ENCODE data around the gene PTRHD1.
A peak's percentile ranks its signal among the peaks of the same experiment; 100 is the strongest.

PTRHD1 gene

DNA sequence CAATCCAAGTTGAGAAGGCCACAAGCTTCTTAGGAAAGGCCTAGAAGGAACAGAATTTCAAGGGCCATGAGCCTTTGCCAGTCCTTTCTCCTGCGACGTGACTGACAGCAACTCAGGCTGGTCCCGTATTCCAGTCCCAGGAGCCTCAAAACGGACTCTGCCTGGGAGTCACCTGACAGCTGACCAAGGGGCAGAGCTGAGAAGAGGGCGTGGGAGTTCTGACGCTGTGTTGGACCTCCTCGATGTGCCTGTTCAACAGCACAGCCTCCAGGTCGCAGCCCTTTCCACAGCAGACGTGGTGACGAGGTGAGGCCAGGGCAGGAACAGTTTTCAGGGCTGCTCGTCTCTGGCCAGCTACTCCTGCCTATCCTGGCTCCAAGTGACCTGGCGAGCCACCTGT, 37.6 kb upstream of the PTRHD1 start:
- DNase-seq (ENCODE audit: extremely low read depth in 1 of 2, low read depth in 1 of 2) = no peak

- no peak for DNase-seq (ENCODE audit: extremely low read depth in 1 of 2, low read depth in 1 of 2)
These were observed 37.2 kb upstream of the PTRHD1 start for GRCh38 chr2:24830351-24830750.

DNA sequence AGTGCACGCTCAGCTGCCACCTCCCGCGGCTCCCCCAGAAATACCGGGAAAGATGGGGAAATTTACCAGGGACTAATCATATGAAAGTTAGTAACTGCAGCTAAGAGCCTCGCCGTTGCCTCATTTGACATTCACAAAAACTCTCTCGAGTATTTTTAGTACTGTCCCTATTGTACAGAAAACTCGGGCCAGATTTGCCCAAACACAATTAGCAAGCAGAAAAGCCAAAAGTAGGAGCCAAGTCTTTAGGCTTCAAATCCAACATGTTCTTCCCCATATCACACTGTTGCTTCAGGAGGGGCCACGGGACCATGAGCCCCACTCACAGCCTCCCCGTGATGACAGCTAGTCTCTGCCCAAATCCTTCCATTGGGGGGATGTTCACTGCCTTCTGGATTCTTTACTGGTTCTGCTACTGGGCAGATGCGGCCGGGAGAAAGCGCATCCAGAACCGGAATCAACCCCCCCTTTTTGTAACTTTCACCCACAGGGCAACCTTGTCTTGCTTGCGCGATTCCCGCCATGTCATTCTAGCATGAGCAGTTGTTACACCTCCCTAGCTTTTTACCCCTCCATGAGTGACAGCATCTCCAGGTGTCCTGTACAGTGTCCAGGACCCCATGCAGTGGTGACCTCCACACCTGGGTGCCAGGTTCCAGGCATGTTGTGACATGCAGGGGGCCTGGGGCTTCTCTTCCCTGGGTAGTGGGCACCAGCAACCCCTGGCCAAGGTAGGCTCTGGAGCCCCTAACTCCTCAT, 35.2 kb upstream of the PTRHD1 start:
- DNase-seq (ENCODE audit: extremely low read depth in 1 of 2, low read depth in 1 of 2) = no peak

DNA sequence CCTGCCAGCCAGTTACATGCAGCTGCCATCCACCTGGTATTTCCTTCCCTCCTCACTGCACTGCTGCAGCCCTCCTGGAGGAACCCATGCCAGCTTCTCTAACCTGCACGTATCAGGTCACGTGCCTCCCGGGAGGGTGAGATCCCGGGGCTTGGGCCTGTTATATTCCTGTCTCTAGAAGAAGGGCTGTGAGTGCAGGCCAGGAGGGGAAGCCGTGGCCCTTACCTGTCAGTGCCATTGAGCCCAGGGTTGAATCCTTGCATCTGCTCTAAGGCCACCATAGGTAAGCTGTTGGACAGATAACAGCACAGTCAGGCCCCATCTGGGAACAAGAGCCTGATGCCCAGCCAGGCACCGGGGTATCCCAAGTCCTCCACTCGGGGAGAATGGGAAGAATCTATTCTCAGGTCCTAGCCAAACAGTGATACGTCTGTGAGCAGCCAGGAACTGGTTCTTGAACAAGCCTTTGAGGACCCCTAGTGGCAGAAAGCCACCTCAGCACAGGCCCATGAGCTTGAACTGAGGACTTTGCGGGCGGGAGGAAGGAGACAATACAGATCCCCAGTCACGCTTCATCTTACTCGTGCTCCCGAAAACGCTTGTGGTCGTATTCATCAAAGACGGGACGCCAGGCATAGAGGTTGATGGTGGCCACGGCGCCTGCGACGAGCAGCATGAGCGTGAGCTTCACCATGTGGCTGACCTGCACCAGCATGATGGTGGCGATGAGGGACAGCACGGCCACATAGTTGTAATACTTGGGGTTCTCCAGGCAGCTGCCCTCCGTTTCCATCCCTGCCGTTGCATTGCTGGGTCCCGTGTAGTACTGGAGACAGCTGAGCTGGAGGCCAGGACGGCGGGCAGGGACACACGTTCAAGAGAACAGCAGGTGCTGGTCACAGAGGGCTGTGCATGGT, 34.4 kb upstream of the PTRHD1 start:
- peak; percentile 26 to 49 for DNase-seq (ENCODE audit: extremely low read depth in 1 of 2, low read depth in 1 of 2)

DNA sequence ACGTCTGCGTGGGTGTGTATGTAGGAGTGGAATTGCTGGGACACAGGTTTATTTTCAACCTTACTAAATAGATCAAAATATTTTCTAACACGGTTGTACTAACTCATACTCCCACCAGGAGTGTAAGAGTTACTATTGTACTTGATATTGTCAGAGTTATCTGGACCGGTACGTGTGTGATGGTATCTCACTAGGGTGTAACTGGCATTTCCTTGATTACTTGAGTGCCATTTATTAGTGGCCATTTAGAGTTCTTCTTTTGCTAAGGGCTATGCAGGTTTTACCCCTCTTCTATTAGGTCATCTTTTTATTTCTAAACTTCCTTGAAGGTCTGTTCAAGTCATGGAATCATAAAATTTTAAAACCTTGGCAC, 33.6 kb upstream of the PTRHD1 start:
- no peak for DNase-seq (ENCODE audit: extremely low read depth in 1 of 2, low read depth in 1 of 2)

DNA sequence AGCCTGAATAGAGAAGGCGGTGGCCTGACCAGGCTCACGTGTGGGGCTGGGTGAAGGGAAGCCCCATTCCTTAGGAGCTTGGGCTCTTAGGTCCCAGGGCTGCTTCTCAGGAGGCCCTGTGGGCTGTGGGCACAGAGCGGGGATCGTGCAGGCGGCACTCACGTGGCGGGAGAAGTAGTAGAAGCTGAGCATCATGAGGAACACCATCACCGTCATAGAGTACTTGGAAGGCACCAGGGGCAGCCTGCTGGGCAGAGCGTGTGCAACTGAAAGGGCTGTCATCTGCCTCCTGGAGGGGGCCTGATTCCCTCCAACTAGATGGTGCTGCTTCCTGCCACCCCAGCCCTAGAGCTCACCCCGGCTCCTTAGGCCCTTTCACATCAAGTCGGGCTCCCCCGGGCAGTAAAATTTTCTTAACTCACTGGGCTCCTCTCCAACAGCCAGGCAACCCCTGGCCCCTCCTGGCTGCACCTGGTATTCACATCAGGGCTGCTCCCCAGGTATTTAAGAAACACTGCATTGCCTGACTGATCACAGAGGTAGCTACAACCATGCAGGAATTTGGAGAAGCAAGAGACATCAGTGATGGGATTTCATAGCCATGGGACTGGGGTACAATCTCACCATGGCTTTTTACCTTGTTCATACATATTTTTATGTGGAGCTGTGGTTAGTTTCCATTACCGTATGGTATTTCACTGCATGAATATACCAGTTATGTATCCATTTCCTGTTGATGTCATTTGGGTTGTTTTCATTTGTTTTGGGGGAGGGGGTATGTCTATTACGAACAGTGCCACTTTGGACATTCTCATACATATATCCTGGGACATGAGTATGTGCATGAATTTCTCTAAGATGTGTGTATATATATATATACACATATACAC, 32.9 kb upstream of the PTRHD1 start:
- no peak for DNase-seq (ENCODE audit: extremely low read depth in 1 of 2, low read depth in 1 of 2)

GRCh38 chr2:24824966-24825882, 32.0 kb upstream of the PTRHD1 start:
- DNase-seq (ENCODE audit: extremely low read depth in 1 of 2, low read depth in 1 of 2) = no peak

GRCh38 chr2:24824071-24824588, 30.9 kb upstream of the PTRHD1 start:
- no peak for DNase-seq (ENCODE audit: extremely low read depth in 1 of 2, low read depth in 1 of 2)

DNA sequence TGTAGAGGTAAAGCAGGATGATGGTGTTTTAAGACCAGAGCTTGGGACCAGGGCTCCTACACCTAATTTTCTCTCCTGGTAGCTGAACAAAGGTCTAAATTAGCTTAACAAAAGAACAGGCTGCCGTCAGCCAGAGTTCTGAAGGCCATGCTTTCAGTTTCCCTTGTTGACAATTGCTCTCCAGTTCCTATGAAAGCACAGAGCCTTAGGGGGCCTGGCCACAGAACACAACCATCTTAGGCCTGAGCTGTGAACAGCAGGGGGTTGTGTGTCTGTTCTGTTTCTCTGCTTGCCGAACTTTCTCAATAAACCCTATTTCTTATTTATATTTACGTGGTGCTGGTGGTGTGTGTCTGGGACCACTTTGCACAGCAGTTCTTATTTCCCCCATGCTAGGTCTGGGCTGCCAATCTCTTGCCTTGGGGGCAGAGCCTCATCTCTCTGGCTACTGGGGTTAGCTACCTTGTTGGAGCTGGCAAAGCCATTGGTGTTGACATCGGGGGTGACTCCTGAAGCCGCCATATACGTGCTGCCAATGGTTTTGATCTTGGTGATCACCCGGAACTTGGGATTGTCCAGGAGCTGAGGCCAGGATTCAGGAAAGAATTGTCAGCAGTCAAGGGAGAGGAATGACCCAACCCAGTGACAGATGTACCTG, 29.0 kb upstream of the PTRHD1 start:
- DNase-seq (ENCODE audit: extremely low read depth in 1 of 2, low read depth in 1 of 2) = no peak

DNA sequence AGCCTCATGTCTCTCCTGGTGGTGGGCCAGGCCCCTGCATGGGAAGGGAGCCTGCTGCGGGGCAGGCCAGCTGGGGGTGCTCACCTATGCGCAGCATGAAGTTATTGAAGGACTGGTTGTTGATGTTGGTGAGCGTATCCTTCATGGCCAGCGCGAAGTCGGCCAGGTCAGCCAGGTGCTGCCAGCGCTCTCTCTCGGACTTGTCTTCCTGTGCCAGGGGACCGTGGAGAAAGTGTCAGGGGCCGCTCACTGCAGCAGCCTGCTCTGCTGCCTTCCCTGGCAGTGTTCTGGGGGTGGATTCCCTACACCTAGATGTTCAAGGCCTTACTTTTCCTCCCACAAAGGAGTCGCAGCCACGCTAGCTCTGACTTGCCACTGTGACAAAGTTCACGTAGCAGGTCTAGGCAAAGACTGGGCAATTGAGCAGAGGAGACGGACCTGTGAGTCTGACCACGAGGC, 28.3 kb upstream of the PTRHD1 start:
- DNase-seq (ENCODE audit: extremely low read depth in 1 of 2, low read depth in 1 of 2) = no peak

GRCh38 chr2:24820598-24821432, 27.6 kb upstream of the PTRHD1 start:
- DNase-seq (ENCODE audit: extremely low read depth in 1 of 2, low read depth in 1 of 2) = no peak

GRCh38 chr2:24820175-24820513, 27.0 kb upstream of the PTRHD1 start:
- DNase-seq (ENCODE audit: extremely low read depth in 1 of 2, low read depth in 1 of 2) = no peak

DNA sequence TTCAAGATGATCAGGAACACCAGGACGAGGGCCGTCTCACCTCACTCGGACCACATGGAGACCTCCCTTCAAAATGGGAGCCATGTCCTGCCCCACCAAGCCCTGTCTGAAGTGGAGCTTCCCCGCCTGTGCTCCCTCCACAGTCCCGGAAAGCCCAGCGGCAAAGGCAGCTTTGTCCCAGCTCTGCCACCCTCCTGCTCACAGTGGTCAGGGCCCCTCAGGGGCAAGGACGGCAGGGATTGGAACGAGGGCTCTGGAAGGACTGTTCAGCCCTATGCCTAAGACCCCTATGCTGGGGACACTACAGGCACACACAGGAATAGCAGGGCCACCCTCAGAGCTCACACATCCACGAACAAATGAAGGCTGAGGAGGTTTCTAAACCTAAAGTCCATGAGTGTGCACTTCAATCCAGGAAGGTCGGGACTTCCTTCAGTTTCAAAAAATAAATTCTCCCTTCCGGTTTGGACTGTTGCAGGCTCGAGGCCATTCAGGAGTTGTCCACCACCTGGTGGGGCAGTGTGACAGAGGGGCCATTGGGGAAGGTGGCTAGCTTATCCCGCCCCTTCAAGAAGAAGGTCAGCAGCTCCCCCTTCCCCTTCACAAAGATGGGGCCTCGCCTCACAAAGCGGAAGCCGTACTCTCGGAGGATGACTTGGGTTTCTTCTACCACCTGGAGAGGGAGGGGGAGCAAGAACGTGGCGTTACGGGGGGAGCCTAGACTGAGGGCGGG, 26.4 kb upstream of the PTRHD1 start:
- DNase-seq (ENCODE audit: extremely low read depth in 1 of 2, low read depth in 1 of 2) = no peak

GRCh38 chr2:24818721-24819167, 25.6 kb upstream of the PTRHD1 start:
- DNase-seq (ENCODE audit: extremely low read depth in 1 of 2, low read depth in 1 of 2) = no peak

DNA sequence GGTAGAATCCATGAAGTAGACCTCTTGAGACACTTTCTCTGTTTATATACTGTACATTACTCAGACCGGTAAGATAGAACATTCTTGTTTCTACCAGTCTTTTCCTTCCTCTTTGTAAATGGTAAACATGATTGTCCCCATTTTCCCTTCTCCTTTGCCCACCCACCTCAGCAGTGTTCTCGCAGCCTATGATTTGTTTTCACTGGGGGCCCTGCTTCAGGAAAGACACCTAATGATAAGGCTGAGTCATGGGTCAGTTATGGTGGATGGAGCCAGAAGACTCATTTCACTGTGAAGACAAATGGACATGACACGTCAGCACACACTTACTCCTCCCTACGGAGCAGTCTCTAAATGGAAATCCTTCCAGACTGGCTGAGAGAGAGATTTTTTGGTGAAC, 23.7 kb upstream of the PTRHD1 start:
- no peak for DNase-seq (ENCODE audit: extremely low read depth in 1 of 2, low read depth in 1 of 2)

DNA sequence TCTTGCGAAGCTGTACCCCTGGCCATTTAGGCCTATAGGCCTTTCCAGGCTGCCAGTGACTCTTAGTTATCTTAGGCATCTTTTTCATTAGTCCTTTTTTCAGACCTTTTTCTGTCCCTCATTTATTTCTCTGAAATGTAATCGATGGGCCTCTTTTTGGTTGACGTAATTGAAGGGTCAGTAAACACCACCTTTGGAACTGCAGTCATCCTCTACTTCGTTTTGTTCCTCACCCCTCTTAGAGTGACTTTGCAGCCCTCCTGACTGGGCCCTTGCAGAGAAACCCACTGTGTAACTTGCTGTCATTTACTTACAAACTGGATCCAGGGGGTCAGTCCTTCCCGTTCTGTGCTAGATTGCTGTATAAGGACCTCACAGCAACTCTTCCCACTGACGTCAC, 23.2 kb upstream of the PTRHD1 start:
- DNase-seq (ENCODE audit: extremely low read depth in 1 of 2, low read depth in 1 of 2) = no peak

GRCh38 chr2:24815171-24815570, 22.0 kb upstream of the PTRHD1 start:
- DNase-seq (ENCODE audit: extremely low read depth in 1 of 2, low read depth in 1 of 2) = no peak

DNA sequence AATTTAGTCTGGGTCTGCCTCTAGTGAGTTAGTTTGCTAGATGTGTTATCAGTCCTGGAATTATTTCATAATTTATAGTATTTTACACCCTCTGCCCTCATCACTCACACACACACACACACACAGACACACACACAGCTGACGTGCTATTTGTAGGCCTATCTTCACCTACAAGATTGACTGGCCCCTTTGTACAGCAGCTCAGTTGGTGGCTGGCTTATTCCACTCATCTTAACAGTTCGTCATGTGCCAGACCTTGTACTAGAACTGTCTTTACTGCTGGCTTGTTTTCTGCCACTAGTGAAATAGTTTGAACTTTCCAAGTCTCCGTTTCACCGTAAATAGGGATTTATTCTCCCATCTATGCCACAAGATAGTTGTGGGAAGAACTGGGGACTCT, 21.3 kb upstream of the PTRHD1 start:
- no peak for DNase-seq (ENCODE audit: extremely low read depth in 1 of 2, low read depth in 1 of 2)

All from activated CD8-positive, alpha-beta memory T cell treated with anti-CD3 and anti-CD28 coated beads for 1 hour (primary cell).